Brain pericyte (primary cell): ENCODE measurements around the gene P4HA2.

Experiments used
- DNase-seq: peaks from one replicate; pipeline ENCODE4 v3.0.0-alpha.2; 2012; ENCODE audit warnings: low read depth, low spot score

The P4HA2 gene

DNA sequence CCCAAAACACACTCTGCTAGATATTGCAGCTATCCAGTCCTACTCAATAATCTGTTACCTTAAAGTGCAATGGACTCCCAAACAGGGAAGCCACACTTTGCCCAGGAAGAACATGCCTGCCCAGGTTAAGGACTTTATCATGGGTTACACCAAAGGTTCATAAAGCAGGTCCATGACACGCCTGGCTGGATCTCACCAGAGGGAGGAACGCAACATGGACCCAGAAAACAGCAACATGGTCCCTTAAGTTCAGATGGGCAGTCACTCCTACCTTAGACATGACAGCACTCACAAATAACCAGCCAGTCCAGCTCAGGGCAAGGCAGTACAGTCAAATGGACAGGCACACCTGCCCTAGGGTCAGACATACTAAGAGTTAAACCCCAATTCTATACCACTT is 3.8 kb downstream of the P4HA2 start:
- no peak for DNase-seq

DNA sequence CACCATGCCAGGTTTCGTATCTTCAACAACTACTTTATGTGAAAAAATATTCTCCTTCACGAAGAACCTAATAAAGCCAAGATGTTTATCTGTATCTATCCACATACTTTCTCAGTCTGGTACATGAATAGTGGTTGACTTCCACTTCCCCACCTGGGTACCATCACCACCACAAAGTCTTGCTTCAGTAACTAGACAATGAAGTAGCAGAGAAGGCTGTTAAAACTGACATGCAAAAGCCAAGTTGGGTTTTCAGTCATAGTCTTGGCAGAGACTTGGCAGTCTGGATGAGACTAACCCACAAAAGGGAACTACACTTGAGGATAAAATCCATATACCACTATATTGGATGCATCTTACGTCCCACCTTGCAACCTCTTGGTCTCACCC is 5.0 kb downstream of the P4HA2 start:
- no peak for DNase-seq

DNA sequence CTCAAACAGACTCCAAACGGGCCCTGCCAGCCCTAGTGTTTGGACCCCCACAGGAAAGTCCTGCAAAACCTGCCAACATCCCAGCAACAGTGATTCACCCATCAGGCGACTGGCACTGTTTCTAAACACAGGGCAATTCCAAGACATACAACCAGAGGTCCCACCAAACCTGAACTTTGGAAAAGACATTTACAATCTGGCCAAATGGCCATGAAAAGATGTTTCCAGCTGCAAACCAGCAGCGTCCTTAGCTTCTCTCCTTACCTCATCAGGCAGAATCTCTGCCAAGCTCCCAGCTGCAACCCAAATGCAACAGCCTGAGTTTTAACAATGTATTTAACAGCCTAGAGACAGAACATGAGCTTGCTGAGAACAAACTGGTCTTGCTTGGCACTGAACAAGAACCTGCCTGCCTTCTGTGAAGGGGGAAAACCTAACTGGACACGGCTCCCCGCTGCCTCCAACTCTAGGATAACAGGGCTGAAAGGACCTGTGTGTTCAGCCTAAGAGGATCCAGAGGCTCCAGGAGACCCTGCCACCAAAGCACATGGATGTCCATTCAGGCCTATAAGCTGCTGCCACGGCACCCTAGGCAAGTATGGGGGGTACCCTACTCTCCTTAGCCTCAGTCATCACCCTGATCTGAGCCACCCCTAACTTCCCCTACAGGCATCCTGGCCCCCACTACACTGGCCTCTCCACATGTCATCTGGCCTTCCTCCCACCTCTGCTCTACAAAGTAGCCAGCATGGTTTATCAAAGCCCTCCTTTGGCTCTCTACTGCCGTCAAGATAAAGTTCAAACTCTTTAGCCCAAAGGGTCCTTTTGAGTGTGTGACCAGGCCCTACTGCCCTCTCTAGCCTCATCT is 5.6 kb downstream of the P4HA2 start:
- peak; percentile 46 for DNase-seq

DNA sequence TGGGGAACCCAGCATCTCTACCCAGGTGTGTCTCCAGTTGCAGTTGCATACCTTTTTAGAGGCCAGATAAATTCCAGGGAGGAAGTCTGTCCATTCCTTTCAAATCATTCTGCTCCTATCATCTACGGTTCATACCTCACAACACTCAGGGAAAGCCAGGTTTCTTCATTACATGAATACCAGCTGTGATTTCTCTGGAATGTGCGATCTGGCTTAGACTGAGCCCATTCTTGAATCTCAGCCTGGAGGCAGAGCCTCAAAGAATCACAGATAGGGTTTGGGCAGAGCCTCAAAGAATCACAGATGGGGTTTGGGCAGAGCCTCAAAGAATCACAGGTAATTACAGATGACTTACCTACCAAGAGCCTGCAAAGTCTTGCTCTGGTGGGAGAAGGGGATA is 7.2 kb downstream of the P4HA2 start:
- no peak for DNase-seq

- DNase-seq = no peak
Observed at GRCh38 chr5:132219981-132220380, 7.7 kb downstream of the P4HA2 start.

GRCh38 chr5:132219289-132219970 is 8.2 kb downstream of the P4HA2 start:
- no peak for DNase-seq

DNA sequence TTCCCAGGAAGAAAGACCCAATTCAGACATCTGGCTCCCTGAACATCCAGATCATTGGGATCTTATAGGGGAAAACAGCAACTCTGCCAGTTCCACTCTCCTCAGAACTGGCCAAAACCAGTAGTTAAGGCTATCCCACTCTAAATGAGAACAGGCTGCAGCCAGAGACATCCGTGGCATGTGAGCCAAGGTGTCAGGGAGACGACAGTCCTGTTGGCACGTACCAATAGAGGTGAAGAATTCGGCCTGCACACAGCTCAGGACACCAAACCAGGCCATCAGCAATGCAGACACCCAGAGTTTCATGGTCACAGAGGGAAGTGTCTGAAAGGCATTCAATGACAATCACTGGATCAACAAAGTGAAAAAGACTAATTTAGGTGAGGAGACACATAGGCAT is 9.3 kb downstream of the P4HA2 start:
- DNase-seq = no peak

- DNase-seq = peak; percentile 88
Observed at GRCh38 chr5:132215329-132215728, 12.3 kb downstream of the P4HA2 start.

- no peak for DNase-seq
Observed at GRCh38 chr5:132214491-132214890, 13.2 kb downstream of the P4HA2 start.

- no peak for DNase-seq
Observed at GRCh38 chr5:132213666-132214065, 14.0 kb downstream of the P4HA2 start.

DNA sequence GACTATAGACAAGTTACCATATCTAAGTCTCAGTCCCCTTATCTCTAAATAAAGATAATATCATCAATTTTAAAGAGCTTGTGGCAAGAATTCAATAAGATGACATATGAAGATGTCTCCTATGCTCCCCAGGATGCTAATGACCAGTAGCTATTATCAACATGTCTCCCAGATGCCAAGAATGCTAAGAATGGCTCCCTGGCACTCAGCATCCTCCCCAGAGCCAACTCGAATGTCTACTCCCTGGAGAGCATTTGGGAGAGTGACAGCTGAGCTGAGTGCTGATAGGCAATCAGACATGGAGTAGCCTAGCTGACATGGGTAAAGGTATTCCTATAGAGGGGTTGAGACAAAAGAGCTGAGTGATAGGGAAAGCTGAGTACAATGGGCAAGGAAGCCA is 15.9 kb downstream of the P4HA2 start:
- DNase-seq = no peak

GRCh38 chr5:132210944-132211343 is 16.7 kb downstream of the P4HA2 start:
- no peak for DNase-seq

DNA sequence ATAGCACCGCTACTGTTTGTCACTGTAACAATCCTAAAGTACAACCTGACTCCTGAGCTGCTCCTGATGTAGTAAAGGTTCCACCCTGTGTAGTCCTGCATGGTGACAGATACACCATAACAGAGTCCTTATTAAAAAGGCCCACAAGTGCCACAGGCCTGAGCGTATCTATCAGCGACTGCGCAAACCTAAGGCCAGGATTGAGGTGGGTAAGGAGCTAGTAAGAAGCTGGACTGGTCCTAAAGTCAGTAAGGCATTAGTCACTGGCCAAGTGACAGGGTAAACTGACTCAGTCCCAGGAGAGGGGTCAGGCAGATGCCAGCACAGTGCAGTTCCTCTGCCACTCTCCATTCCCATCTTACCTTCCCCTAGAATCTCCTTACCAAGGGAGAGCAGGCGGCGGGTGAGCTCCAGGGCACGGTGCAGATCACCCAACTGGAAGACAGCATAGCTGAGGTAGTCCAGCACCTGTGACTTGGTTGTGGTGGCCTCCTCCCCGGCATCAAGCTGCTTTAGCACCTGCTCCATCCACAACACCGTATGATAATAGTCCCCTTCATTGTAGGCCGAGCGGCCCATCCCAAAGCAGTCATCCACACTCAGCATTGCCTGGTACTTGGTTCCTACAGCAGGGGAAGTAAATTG is 17.6 kb downstream of the P4HA2 start:
- DNase-seq = no peak

DNA sequence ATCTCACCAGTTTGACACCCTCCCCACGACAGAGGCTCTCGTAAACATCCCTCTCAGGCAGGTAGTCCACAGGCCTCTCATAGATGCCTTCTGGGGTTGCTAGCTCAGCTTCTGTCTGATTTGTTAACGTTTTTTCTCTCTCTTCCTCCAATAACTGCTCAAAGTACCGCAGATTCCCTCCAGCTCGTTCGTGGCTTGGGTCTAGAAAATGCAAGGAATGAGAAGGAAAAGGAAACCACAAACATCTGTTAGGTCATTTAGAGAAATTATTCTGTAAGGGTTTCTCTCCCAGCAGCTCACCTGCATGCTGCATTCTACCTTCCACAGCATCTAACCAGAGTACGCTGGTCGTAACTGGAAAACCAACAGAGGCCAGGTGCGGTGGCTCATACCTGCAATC is 18.5 kb downstream of the P4HA2 start:
- DNase-seq = no peak

DNA sequence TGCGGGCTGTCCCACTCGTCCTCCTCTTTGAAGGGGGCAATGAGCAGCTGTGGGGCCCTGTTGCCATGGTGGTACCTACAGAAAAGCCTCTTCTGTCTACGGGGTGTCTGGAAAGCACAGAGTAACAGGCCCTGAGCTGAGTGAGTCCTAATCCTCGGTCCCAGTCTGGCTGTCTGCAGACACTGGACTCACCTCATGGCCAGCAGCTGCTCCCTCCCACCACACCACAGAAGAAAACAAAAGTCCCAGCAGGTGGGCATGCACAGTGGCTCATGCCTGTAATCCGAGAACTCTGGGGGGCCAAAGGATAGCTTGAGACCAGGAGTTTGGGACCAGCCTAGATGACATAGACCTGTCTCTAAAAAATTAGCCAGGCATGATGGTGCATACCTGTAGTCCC is 19.9 kb downstream of the P4HA2 start:
- no peak for DNase-seq

GRCh38 chr5:132206782-132207181 is 20.9 kb downstream of the P4HA2 start:
- no peak for DNase-seq

- DNase-seq = no peak
Observed at GRCh38 chr5:132205385-132206125, 22.1 kb downstream of the P4HA2 start.

GRCh38 chr5:132204371-132205135 is 23.1 kb downstream of the P4HA2 start:
- no peak for DNase-seq

- DNase-seq = no peak
Observed at GRCh38 chr5:132203916-132204315, 23.7 kb downstream of the P4HA2 start.

DNA sequence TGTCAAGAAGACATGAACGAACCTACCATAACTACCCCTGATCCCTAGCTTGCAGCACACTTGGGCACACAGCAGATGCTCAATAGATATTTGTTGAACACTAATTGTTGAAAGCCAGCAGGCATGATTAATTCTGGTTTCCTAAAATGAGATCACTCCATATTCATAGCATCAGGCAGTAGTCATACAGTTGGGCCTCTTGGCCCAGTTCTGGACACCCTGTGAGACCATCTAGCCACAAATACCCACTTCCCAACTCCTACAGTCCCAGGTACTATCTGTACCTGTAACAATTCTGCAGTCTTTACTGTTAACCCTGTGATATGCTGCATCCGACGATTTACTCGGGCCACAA is 24.2 kb downstream of the P4HA2 start:
- no peak for DNase-seq

DNA sequence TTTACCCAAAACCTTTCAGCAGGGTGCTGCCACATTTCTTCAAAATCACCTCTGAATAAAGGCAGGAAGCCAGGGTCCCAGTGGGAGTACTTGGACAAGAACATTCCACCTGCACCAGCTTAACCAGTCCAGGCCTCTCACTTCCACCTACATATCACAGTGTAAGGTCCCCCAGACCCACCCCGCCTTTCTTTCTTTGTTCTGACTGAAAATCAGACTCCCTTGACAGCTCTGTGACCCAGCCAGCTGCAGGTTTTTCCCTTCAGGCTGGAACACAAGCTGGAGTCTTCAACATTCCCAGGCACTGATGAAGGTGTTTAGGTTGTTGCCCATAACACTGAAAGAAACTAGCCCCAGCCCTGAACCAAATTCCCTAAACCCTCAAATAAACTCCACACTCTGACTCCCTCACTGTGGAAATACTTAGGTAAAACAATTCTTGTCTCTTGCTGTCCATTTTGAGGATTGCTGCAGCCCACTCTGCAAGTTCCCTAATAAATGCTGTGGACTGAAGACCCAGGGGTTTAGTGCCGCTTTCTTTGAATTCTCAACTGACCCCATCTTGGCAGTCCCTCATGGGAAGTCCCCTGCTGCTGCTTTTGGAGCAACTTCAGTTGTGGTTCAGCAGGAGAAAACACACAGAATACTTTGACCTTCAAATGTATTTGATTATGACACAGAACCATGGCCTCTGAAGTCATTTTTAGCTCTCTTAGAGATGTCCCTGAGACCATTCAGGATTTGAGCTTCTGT is 24.8 kb downstream of the P4HA2 start:
- no peak for DNase-seq
